Measurements from ENCODE around the gene MICAL2. TPM values are rescaled to one million over a fixed set of nuclear protein-coding genes. Genes with fewer than 3 reads are reported as not detected.

Gene MICAL2
- total and polyA plus RNA-seq, 2 donors (not counting 3 experiments of a cell fraction or from before 2014, with no cell fraction given): 67.6 to 200 TPM

DNA sequence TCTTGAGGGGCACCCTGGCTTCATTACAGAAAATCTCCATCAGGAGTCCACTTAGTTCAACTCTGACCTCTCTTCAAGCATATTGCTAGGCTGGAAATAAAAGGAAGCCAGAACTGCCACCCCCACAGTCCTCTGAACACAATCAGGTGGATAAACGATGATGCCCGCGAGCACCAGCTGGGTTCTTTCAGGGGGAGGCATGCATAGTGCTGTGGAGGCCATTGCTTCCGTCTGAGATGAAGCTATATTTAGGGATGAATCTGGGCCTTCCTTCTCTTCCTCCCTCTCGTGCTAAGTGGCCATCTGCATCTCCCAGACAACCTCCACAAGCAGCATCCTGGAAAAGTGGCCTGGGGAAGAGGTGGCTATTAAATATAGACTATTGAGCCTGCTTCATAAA, 3.9 kb upstream of the MICAL2 start:
- dilution Hi-C loops (cut with MboI; ENCODE audit: extremely low pct_ligation_motif_present, low sequenced_read_pairs): no loop called here
- POLR2A ChIA-PET: no interaction called here

More for the DNA sequence above, 3.9 kb upstream of the MICAL2 start:
- Histone ChIP-seq H3K4me3 (replicated peaks in 1 of 3; ENCODE audit: insufficient read depth in 1 of 3, low read depth in 1 of 3, low read length in 3 of 3) (no peak overlapping the region), H3K4me1 (ENCODE audit: control insufficient read depth, extremely low read depth, insufficient read depth, low read length) (peaks cover 13% of the 10 kb centered on the region), H3K9me3 (replicated peaks; ENCODE audit: control insufficient read depth, insufficient read depth, low read length) (no peaks in the 10 kb centered on the region), H3K4me2 (ENCODE audit: insufficient read depth, low read length) (no peak overlapping the region), H3K9me1 (replicated peaks; ENCODE audit: control insufficient read depth, extremely low read depth, insufficient read depth, low read length) (no peaks in the 10 kb centered on the region), H3K79me2 (ENCODE audit: control insufficient read depth, insufficient read depth, low read length) (peaks cover 9% of the 10 kb centered on the region), H3K27me3 (ENCODE audit: control insufficient read depth in 2 of 2, insufficient read depth in 2 of 2, low read length in 2 of 2) (no peaks in the 10 kb centered on the region), H3K9ac (replicated peaks; ENCODE audit: extremely low read depth, insufficient read depth, low read length) (no peak overlapping the region), H4K20me1 (replicated peaks; ENCODE audit: control insufficient read depth, extremely low read depth, insufficient read depth, low read length) (no peaks in the 10 kb centered on the region), H3K27ac (ENCODE audit: insufficient read depth, low read depth, low read length) (no peak overlapping the region), H3K36me3 (ENCODE audit: control insufficient read depth in 2 of 2, extremely low read depth in 1 of 2, insufficient read depth in 2 of 2, low read length in 2 of 2) (no peaks in the 10 kb centered on the region), H2AFZ (ENCODE audit: low read depth, low read length) (no peak overlapping the region)
- CTCF ChIA-PET: interaction anchor here (1.5 to 1.9 kb wide), 2 partner anchors 19 to 129 kb away, joined by 4 read pairs; no protein-coding TSS in a partner anchor
- FAIRE-seq (no peak), DNase-seq (ENCODE audit: low read depth, low spot score) (no peak)
- BruUV-seq (replicated peaks): no TSS peak
- intact Hi-C loops (cut with micrococcal nuclease): no loop called here
- TF ChIP-seq POLR2A (IDR thresholded peaks at IDR 0.05; ENCODE audit: low read depth, low read length): no peak
- TF ChIP-seq MAX (IDR thresholded peaks at IDR 0.05; ENCODE audit: insufficient read depth, insufficient read length): no peak
- TF ChIP-seq EZH2 (IDR thresholded peaks at IDR 0.05; ENCODE audit: borderline replicate concordance, low read depth, low read length, severe bottlenecking): no peak
- TF ChIP-seq JUN (IDR thresholded peaks at IDR 0.05; ENCODE audit: borderline replicate concordance, insufficient read depth, insufficient read length, low read depth): no peak
- TF ChIP-seq MYC (IDR thresholded peaks at IDR 0.05; ENCODE audit: low read depth, low read length): no peak
- TF ChIP-seq GATA2 (IDR thresholded peaks at IDR 0.05; ENCODE audit: insufficient read depth, insufficient read length, low read depth, low read length): no peak
- no peak for TF ChIP-seq FOS (IDR thresholded peaks at IDR 0.05; ENCODE audit: borderline replicate concordance, insufficient read depth, low read length)
- TF ChIP-seq, protein P1, sequence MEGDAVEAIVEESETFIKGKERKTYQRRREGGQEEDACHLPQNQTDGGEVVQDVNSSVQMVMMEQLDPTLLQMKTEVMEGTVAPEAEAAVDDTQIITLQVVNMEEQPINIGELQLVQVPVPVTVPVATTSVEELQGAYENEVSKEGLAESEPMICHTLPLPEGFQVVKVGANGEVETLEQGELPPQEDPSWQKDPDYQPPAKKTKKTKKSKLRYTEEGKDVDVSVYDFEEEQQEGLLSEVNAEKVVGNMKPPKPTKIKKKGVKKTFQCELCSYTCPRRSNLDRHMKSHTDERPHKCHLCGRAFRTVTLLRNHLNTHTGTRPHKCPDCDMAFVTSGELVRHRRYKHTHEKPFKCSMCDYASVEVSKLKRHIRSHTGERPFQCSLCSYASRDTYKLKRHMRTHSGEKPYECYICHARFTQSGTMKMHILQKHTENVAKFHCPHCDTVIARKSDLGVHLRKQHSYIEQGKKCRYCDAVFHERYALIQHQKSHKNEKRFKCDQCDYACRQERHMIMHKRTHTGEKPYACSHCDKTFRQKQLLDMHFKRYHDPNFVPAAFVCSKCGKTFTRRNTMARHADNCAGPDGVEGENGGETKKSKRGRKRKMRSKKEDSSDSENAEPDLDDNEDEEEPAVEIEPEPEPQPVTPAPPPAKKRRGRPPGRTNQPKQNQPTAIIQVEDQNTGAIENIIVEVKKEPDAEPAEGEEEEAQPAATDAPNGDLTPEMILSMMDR (IDR thresholded peaks at IDR 0.05; ENCODE audit: extremely low read depth in 1 of 2, insufficient read depth in 1 of 2, low read depth in 1 of 2, low read length in 2 of 2): no peak
- TF ChIP-seq POLR2AphosphoS5 (IDR thresholded peaks at IDR 0.05; ENCODE audit: insufficient read depth, low read depth, low read length): no peak

Measured in endothelial cell of umbilical vein (primary cell).